Measurements from ENCODE around the gene RASGRP2. TPM values are rescaled to one million over a fixed set of nuclear protein-coding genes. Genes with fewer than 3 reads are reported as not detected.

The RASGRP2 gene
- total RNA-seq, 2 donors from 2014 or later = 13.3 to 28.7 TPM

GRCh38 chr11:64723117-64723906 is 20.6 kb downstream of the RASGRP2 start, which contains the start of gene NRXN2:
TSS of gene NRXN2 (minus strand) at chr11:64723197. CDS start at chr11:64713699, 9,498 bp downstream.
- H3K27ac ChIP-seq = peak within 1 kb of the TSS; percentile 60 to 64
- H3K9me3 ChIP-seq = no peaks in the 10 kb centered on the region
- H3K27me3 ChIP-seq (replicated peaks; ENCODE audit: insufficient read depth) = peaks cover 18% of the 10 kb centered on the region
- intact Hi-C loops (cut with DNase I) = loop anchor here (2.0 kb wide), 1 partner anchor 35 kb away; no protein-coding TSS in a partner anchor
- H3K4me3 ChIP-seq = peak within 1 kb of the TSS; percentile 57 to 60
- H3K36me3 ChIP-seq = no peaks in the 10 kb centered on the region
- TF ChIP-seq POLR2AphosphoS5 (IDR thresholded peaks at IDR 0.05) (no peak), POLR2A (IDR thresholded peaks at IDR 0.05) (no peak)
- TF ChIP-seq, protein P1, sequence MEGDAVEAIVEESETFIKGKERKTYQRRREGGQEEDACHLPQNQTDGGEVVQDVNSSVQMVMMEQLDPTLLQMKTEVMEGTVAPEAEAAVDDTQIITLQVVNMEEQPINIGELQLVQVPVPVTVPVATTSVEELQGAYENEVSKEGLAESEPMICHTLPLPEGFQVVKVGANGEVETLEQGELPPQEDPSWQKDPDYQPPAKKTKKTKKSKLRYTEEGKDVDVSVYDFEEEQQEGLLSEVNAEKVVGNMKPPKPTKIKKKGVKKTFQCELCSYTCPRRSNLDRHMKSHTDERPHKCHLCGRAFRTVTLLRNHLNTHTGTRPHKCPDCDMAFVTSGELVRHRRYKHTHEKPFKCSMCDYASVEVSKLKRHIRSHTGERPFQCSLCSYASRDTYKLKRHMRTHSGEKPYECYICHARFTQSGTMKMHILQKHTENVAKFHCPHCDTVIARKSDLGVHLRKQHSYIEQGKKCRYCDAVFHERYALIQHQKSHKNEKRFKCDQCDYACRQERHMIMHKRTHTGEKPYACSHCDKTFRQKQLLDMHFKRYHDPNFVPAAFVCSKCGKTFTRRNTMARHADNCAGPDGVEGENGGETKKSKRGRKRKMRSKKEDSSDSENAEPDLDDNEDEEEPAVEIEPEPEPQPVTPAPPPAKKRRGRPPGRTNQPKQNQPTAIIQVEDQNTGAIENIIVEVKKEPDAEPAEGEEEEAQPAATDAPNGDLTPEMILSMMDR (IDR thresholded peaks at IDR 0.05) = peak; percentile 85 to 95 (median 88)
- no peaks in the 10 kb centered on the region for H3K4me1 ChIP-seq (replicated peaks)
- peak; percentile 76 for DNase-seq (ENCODE audit: low spot score)
- WGBS = 4% methylated on average over 44 of the region's 66 CpGs

GRCh38 chr11:64722141-64723065 is 21.5 kb downstream of the RASGRP2 start:
- intact Hi-C loops (cut with DNase I) = loop anchor here (2.0 kb wide), 1 partner anchor 34 kb away; no protein-coding TSS in a partner anchor
- no peak overlapping the region for H3K27ac ChIP-seq
- H3K27me3 ChIP-seq (replicated peaks; ENCODE audit: insufficient read depth) = peaks cover 23% of the 10 kb centered on the region
- TF ChIP-seq, protein P1 (IDR thresholded peaks at IDR 0.05) = no peak
- no peak for TF ChIP-seq POLR2A (IDR thresholded peaks at IDR 0.05)
- TF ChIP-seq POLR2AphosphoS5 (IDR thresholded peaks at IDR 0.05) = no peak
- no peaks in the 10 kb centered on the region for H3K36me3 ChIP-seq
- H3K4me1 ChIP-seq (replicated peaks) = no peaks in the 10 kb centered on the region
- H3K9me3 ChIP-seq = no peaks in the 10 kb centered on the region
- no peak for DNase-seq (ENCODE audit: low spot score)
- no peak overlapping the region for H3K4me3 ChIP-seq
- 10% methylated on average over 34 of the region's 36 CpGs for WGBS

DNA sequence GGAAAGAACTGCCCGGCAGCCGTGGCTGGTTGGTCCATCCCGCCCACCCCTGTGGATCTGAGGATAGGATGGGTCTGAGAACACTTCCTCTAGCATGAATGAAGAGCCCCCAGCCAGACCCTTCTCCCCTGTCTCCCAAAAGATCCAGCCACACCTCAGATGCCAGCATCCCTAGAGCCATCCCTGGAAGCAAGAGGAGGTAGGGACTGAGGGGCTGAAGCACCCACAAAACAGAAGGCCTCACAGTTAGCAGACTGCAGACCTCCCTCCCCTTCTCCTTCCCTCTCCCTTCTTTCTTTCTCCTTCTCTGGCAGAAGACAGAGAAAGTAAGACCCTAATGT is 22.6 kb downstream of the RASGRP2 start:
- no peaks in the 10 kb centered on the region for H3K9me3 ChIP-seq
- WGBS = 35% methylated on average over 3 of the region's 3 CpGs
- no peak overlapping the region for H3K27ac ChIP-seq
- no peak overlapping the region for H3K4me3 ChIP-seq
- no peak for DNase-seq (ENCODE audit: low spot score)
- no peaks in the 10 kb centered on the region for H3K4me1 ChIP-seq (replicated peaks)
- TF ChIP-seq, protein P1 (IDR thresholded peaks at IDR 0.05) = no peak
- TF ChIP-seq POLR2A (IDR thresholded peaks at IDR 0.05) = no peak
- no peak for TF ChIP-seq POLR2AphosphoS5 (IDR thresholded peaks at IDR 0.05)
- intact Hi-C loops (cut with DNase I) = no loop called here
- no peaks in the 10 kb centered on the region for H3K36me3 ChIP-seq
- H3K27me3 ChIP-seq (replicated peaks; ENCODE audit: insufficient read depth) = peaks cover 30% of the 10 kb centered on the region

DNA sequence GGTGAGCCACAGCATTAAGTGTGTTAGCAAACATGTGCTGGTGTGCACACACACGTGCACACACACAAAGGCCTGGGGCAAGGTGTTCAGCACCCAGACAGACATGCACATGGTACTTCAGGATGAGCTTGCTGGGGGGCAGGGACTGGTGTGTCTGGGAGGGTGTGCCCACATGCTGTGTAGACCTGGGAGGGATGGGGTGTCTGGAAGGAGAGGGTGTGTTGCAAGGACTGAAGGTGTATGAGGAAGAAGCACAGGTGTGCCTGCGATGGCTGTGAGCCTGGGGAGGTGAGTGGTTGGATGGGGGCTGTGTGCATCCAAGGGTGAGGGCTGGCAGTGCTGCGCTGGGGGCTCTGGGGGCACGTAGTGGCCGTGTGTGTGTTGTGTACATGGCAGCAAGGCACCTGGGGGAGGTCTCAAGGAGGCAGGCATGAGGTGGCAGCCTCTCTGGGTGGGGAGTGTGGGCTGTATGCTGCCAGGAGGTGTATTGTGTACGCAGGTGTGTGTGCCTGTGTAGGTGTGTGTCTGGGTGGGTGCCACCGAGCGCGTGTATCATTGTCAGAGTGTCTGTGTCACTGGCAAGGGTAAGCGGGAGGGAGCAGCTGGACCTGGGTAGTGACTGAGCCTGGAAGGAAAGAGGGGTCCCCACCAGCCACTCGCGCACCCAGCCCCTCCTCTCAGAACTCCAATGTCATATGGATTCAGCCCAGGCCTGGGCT is 23.1 kb downstream of the RASGRP2 start:
- 58% methylated on average over 12 of the region's 12 CpGs for WGBS
- intact Hi-C loops (cut with DNase I) = no loop called here
- peaks cover 36% of the 10 kb centered on the region for H3K27me3 ChIP-seq (replicated peaks; ENCODE audit: insufficient read depth)

More for the DNA sequence above, 23.1 kb downstream of the RASGRP2 start:
- Histone ChIP-seq H3K36me3 (no peaks in the 10 kb centered on the region), H3K4me1 (replicated peaks) (no peaks in the 10 kb centered on the region), H3K9me3 (no peaks in the 10 kb centered on the region), H3K27ac (no peak overlapping the region), H3K4me3 (no peak overlapping the region)
- no peak for DNase-seq (ENCODE audit: low spot score)
- no peak for TF ChIP-seq POLR2A (IDR thresholded peaks at IDR 0.05)
- no peak for TF ChIP-seq POLR2AphosphoS5 (IDR thresholded peaks at IDR 0.05)
- TF ChIP-seq, protein P1 (IDR thresholded peaks at IDR 0.05) = no peak

Data from prostate gland (tissue), 2 donors.